T-helper 17 cell (primary cell): ENCODE data around the gene ANKRD24. TPM values are rescaled to one million over a fixed set of nuclear protein-coding genes. Genes with fewer than 3 reads are reported as not detected.
"Not testable (repeated sequence)": the region's sequence is repeated elsewhere in the genome, so short reads cannot be mapped to it uniquely, and the experiment has no call there.

Source experiments
- ATAC-seq: fragments of 150-1000 bp; cut with Tn5 transposase; 2 replicates; pipeline ENCODE4 v1.10.0; 2021; ENCODE audit warnings: mild to moderate bottlenecking, moderate library complexity
- DNase-seq, 3 donors: peaks; one replicate each; pipeline versions ENCODE4 v3.0.0 to v3.0.0-alpha.2; 2020 to 2021
- H3K9me3 ChIP-seq: one replicate; pipeline ENCODE4 v1.7.0; 2013; ENCODE audit warnings: low read length, mild to moderate bottlenecking; ENCODE audit not compliant: control insufficient read depth, poor library complexity, severe bottlenecking
- H3K27ac Mint-ChIP-seq: one replicate; pipeline ENCODE4 v1.8.0; 2022; ENCODE audit warnings: mild to moderate bottlenecking, moderate library complexity, mixed read lengths
- H3K27me3 Mint-ChIP-seq: one replicate; pipeline ENCODE4 v1.8.0; 2022; ENCODE audit warnings: mixed read lengths
- H3K36me3 Mint-ChIP-seq: one replicate; pipeline ENCODE4 v1.8.0; 2022; ENCODE audit warnings: low read depth, mixed read lengths
- H3K4me1 Mint-ChIP-seq: one replicate; pipeline ENCODE4 v1.8.0; 2022; ENCODE audit warnings: mild to moderate bottlenecking, mixed read lengths
- H3K4me3 Mint-ChIP-seq: one replicate; pipeline ENCODE4 v1.8.0; 2022; ENCODE audit warnings: mild to moderate bottlenecking, moderate library complexity, mixed read lengths
- total RNA-seq, 4 donors: library from RNA in 2 of 4; stranded (reverse) in 2 of 4; gene quantifications; one replicate each; pipeline ENCODE4 v1.2.3 and lab custom pipeline; 2022 to 2026

The ANKRD24 gene
- total RNA-seq, 2 donors from 2014 or later, result 0.75 to 0.91 TPM

- H3K4me3 Mint-ChIP-seq, result no peak overlapping the region
- no peaks in the 10 kb centered on the region for H3K27me3 Mint-ChIP-seq
- DNase-seq (no peak), ATAC-seq (no peak)
- H3K27ac Mint-ChIP-seq, result no peak overlapping the region
- H3K4me1 Mint-ChIP-seq, result peaks cover 26% of the 10 kb centered on the region
- peaks cover 3% of the 10 kb centered on the region for H3K36me3 Mint-ChIP-seq
- no peaks in the 10 kb centered on the region for H3K9me3 ChIP-seq
Measured at GRCh38 chr19:4178990-4179389, 3.5 kb upstream of the ANKRD24 start.

GRCh38 chr19:4181053-4181508 lies 1.4 kb upstream of the ANKRD24 start:
- peaks cover 29% of the 10 kb centered on the region for H3K4me1 Mint-ChIP-seq
- ATAC-seq (no peak), DNase-seq (no peak)
- no peaks in the 10 kb centered on the region for H3K27me3 Mint-ChIP-seq
- H3K27ac Mint-ChIP-seq, result peak overlapping the region; percentile 97
- no peaks in the 10 kb centered on the region for H3K9me3 ChIP-seq
- H3K36me3 Mint-ChIP-seq, result peaks cover 3% of the 10 kb centered on the region
- peak overlapping the region; percentile 78 for H3K4me3 Mint-ChIP-seq

GRCh38 chr19:4183967-4184717 lies 1.7 kb downstream of the ANKRD24 start:
- ATAC-seq (no peak), DNase-seq (no peak)
- H3K4me3 Mint-ChIP-seq, result peak overlapping the region; percentile 51
- H3K27ac Mint-ChIP-seq, result no peak overlapping the region
- peaks cover 3% of the 10 kb centered on the region for H3K36me3 Mint-ChIP-seq
- no peaks in the 10 kb centered on the region for H3K9me3 ChIP-seq
- H3K27me3 Mint-ChIP-seq, result no peaks in the 10 kb centered on the region
- peaks cover 34% of the 10 kb centered on the region for H3K4me1 Mint-ChIP-seq

DNA sequence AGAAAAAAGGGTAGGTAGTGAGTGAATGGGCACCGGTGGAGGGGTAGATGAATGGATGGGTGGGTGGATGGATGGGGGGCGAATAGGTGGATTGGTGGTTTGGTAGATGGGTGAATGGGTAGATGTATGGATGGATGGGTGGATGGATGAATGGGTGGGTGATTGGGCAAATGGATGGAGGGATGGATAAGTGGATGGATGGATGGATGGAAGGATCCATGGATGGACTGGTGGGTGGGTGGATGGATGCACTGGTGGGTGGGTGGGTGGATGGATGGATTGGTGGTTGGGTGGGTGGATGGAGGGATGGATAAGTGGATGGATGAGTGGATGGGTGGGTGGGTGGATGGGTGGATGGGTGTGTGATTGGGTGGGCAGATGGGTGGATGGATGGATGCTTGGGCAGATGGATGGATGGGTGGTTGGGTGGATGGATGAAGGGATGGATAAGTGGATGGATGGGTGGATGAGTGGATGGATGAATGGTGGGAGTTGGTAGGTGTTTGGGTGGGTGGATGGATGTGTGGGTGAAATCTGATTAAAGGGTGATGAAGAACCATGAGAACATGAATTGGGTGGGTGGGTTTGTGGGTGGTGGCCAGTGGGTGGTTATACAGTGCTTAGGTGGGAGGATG lies 2.3 kb downstream of the ANKRD24 start:
- Mint-ChIP-seq H3K36me3 (no peaks in the 10 kb centered on the region), H3K4me1 (peaks cover 27% of the 10 kb centered on the region), H3K27ac (no peak overlapping the region), H3K4me3 (peak overlapping the region; percentile 45), H3K27me3 (no peaks in the 10 kb centered on the region)
- no peak for ATAC-seq
- no peaks in the 10 kb centered on the region for H3K9me3 ChIP-seq
- no peak for DNase-seq

DNA sequence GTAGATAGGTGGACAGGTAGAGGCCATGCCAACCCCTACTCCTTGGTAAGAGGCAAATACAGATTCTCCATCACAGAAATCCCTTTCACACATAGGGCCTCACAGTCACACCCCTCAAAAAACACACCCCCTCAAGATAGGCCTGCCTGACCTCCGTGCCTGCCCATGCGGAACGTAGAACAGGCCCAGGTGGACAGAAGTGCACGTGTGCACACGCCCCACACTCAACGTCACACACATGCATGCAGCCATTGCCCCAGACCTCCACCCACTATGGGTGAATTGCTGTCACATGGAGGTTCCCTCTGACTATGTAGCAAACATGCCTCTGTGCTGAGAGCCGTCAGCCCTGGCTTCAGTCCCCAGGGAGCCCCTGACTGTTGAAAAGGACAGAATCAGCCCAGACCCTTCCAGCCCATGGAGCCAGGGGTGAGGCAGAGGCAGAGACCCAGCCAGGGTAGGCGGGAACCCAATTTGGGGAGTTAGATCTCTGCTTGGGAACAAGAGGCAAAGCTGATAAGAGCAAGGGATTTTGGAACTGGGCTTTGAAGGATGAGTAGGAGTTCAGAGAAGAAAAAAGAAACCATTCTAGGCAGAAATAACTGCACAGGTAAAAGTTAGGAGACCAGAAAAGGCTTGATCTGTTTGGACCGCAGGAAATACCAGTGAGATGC lies 3.1 kb downstream of the ANKRD24 start:
- Mint-ChIP-seq H3K27me3 (no peaks in the 10 kb centered on the region), H3K36me3 (no peaks in the 10 kb centered on the region), H3K4me1 (peaks cover 24% of the 10 kb centered on the region), H3K27ac (no peak overlapping the region), H3K4me3 (no peak overlapping the region)
- no peaks in the 10 kb centered on the region for H3K9me3 ChIP-seq
- no peak for DNase-seq
- ATAC-seq, result no peak

GRCh38 chr19:4186087-4186993 lies 3.9 kb downstream of the ANKRD24 start:
- H3K9me3 ChIP-seq, result no peaks in the 10 kb centered on the region
- Mint-ChIP-seq H3K4me3 (no peak overlapping the region), H3K27me3 (peaks cover 4% of the 10 kb centered on the region), H3K4me1 (peaks cover 19% of the 10 kb centered on the region), H3K27ac (no peak overlapping the region), H3K36me3 (no peaks in the 10 kb centered on the region)
- DNase-seq, result peak; percentile 49 to 72 (median 51)
- peak; percentile 59 for ATAC-seq

DNA sequence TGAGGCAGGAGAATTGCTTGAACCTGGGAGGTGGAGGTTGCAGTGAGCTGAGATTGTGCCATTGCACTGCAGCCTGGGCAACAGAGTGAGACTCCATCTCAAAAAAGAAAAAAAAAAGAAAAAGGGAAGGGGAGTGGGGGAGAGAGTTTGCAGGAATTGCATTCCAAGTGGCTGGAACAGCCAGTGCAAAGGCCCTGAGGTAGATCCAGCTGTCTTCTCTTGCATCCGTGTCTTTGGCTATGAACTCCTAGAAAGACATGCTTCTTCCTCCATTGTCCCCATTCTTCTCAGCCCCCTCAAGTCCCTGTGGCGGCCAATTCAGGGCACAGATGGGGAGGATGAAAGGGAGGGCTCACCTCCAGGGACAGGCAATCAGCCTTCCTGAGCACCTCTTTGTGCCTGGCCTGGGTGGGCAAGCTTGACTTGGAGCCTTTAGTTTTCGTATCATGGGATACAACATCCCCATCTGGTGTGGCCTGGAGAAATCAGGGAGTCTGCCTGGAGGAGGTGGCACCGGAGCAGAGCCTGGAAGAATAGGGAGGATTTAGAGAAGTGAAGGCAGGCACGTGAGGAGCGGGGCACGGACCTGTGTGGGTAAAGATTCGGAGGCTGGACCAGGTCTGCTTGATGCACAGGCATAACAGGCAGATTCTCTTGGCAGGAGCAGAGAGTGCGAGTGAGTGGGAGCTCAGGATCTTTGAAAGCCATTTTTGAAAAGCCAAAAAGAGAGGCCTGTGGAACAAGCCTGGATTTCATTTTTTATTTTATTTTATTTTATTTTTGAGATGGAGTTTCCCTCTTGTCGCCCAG lies 5.0 kb downstream of the ANKRD24 start:
- Mint-ChIP-seq H3K4me3 (no peak overlapping the region), H3K36me3 (no peaks in the 10 kb centered on the region), H3K27ac (no peak overlapping the region), H3K4me1 (peaks cover 13% of the 10 kb centered on the region), H3K27me3 (peaks cover 4% of the 10 kb centered on the region)
- ATAC-seq (no peak), DNase-seq (no peak)
- no peaks in the 10 kb centered on the region for H3K9me3 ChIP-seq

GRCh38 chr19:4189641-4190040 lies 7.2 kb downstream of the ANKRD24 start:
- DNase-seq (no peak), ATAC-seq (no peak)
- Mint-ChIP-seq H3K27me3 (peaks cover 17% of the 10 kb centered on the region), H3K27ac (no peak overlapping the region), H3K4me1 (peaks cover 8% of the 10 kb centered on the region), H3K36me3 (peaks cover 4% of the 10 kb centered on the region), H3K4me3 (no peak overlapping the region)
- no peaks in the 10 kb centered on the region for H3K9me3 ChIP-seq

DNA sequence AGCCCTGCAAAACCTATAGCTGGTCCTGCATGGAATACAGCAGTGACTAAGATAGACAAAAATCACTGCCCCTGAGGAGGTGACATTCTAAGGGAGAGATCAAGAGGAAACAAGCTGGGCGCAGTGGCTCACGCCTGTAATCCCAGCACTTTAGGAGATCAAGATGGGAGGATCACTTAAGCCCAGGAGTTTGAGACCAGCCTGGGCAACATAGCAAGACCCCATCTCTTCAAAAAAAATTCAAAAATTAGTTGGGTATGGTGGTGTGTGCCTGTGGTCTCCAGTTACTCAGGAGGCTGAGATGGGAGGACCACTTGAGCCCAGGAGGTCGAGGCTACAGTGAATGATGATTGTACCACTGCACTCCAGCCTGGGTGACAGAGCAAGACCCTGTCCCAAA lies 10.0 kb downstream of the ANKRD24 start:
- not testable (repeated sequence) for H3K9me3 ChIP-seq, H3K36me3 Mint-ChIP-seq, ATAC-seq, H3K4me3 Mint-ChIP-seq, H3K27ac Mint-ChIP-seq, H3K4me1 Mint-ChIP-seq, DNase-seq
- H3K27me3 Mint-ChIP-seq, result peaks cover 45% of the 10 kb centered on the region

DNA sequence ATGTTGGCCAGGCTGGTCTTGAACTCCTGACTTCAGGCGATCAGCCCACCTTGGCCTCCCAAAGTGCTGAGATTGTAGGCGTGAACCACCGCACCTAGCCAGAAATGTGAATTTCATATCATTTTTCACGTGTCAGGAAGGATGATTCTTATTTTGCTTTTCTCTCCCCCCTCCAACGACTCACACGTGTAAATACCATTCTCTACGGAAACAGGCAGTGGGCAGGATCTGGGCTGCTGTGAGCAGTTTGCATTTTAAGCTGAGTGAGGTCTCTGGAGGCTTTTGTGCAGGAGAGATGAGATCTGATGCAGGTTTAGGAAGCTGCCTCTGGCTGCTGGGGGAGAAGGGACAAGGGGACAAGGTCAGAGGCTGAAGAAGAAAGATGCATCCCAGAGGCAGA lies 11.9 kb downstream of the ANKRD24 start:
- H3K27ac Mint-ChIP-seq, result no peak overlapping the region
- peaks cover 15% of the 10 kb centered on the region for H3K4me1 Mint-ChIP-seq
- H3K9me3 ChIP-seq, result no peaks in the 10 kb centered on the region
- no peak for DNase-seq
- peaks cover 11% of the 10 kb centered on the region for H3K36me3 Mint-ChIP-seq
- peaks cover 58% of the 10 kb centered on the region for H3K27me3 Mint-ChIP-seq
- H3K4me3 Mint-ChIP-seq, result no peak overlapping the region
- ATAC-seq, result no peak

DNA sequence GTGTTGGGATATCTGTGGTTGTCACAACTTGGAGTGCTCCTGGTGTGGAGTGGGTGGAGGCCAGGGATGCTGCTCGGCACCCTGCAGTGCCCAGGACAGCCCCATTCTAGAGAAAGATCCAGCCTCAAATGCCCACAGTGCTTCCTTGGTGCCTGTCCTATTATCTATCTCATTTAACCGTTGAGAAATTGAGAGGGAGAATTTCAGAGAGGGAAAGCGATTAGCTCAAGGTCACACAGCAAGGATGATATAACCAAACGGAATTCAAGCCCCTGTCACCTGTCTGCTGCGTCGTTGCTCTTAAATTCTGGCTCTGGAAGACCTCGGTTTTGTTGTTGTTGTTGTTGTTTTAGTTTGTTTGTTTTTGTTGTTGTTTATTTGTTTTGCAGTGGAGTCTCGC lies 13.5 kb downstream of the ANKRD24 start:
- H3K27me3 Mint-ChIP-seq, result peaks cover 55% of the 10 kb centered on the region
- H3K36me3 Mint-ChIP-seq, result peaks cover 13% of the 10 kb centered on the region
- peaks cover 15% of the 10 kb centered on the region for H3K4me1 Mint-ChIP-seq
- H3K27ac Mint-ChIP-seq, result no peak overlapping the region
- no peak for ATAC-seq
- no peak overlapping the region for H3K4me3 Mint-ChIP-seq
- no peak for DNase-seq
- no peaks in the 10 kb centered on the region for H3K9me3 ChIP-seq

- H3K27ac Mint-ChIP-seq, result no peak overlapping the region
- no peak for DNase-seq
Measured at GRCh38 chr19:4196587-4197148, 14.2 kb downstream of the ANKRD24 start.

More at GRCh38 chr19:4196587-4197148, 14.2 kb downstream of the ANKRD24 start:
- no peak overlapping the region for H3K4me3 Mint-ChIP-seq
- peaks cover 13% of the 10 kb centered on the region for H3K36me3 Mint-ChIP-seq
- no peak for ATAC-seq
- no peaks in the 10 kb centered on the region for H3K9me3 ChIP-seq
- peaks cover 15% of the 10 kb centered on the region for H3K4me1 Mint-ChIP-seq
- peaks cover 54% of the 10 kb centered on the region for H3K27me3 Mint-ChIP-seq
